PC-3 (cell line): ENCODE measurements around the gene PXDC1. TPM values are rescaled to one million over a fixed set of nuclear protein-coding genes. Genes with fewer than 3 reads are reported as not detected.
"Not testable (repeated sequence)": the region's sequence is repeated elsewhere in the genome, so short reads cannot be mapped to it uniquely, and the experiment has no call there.

Experiments
- ATAC-seq: fragments of 200-7000 bp; cut with Tn5 transposase; 2 replicates; pipeline ENCODE4 v1.9.1; 2020; ENCODE audit warnings: mild to moderate bottlenecking, moderate library complexity
- BruUV-seq: library from RNA; stranded (reverse); fragments of 400-500 nt; replicated peaks from 2 replicates; lab custom pipeline; 2021; lab: Mats Ljungman, UMichigan
- CTCF ChIA-PET: fragments of 300-600 bp; sonication (Branson Sonifier 250); formaldehyde crosslinking; loops from one replicate; lab custom pipeline; 2022; ENCODE audit warnings: antibody characterized with exemption; lab: Charles Lee
- POLR2A ChIA-PET: fragments of 300-600 bp; sonication (Branson Sonifier 250); formaldehyde crosslinking; loops from one replicate; lab custom pipeline; 2022; ENCODE audit warnings: antibody characterized with exemption; ENCODE audit not compliant: unreplicated experiment; lab: Charles Lee
- DNase-seq: peaks from one replicate; pipeline ENCODE4 v3.0.0-alpha.2; 2015
- H2AFZ ChIP-seq: fragments of 300-600 bp; sonication (generic); 2 replicates; pipeline ENCODE4 v1.6.0; 2016; ENCODE audit warnings: antibody characterized with exemption, low read length
- H3F3A ChIP-seq: fragments of 300-600 bp; sonication (generic); one replicate; pipeline ENCODE4 v1.6.0; 2017; ENCODE audit warnings: antibody characterized with exemption, low read length, control low read depth, mild to moderate bottlenecking; ENCODE audit not compliant: unreplicated experiment
- H3K27ac ChIP-seq: fragments of 300-600 bp; sonication (generic); 2 replicates; pipeline ENCODE4 v1.5.1; 2016; ENCODE audit warnings: mild to moderate bottlenecking, low read length
- H3K27me3 ChIP-seq: fragments of 300-600 bp; sonication (generic); 2 replicates; pipeline ENCODE4 v1.6.1; 2016; ENCODE audit warnings: low read length, mixed read lengths
- H3K36me3 ChIP-seq: fragments of 300-600 bp; sonication (generic); 2 replicates; pipeline ENCODE4 v1.6.1; 2016; ENCODE audit warnings: low read depth, mixed run types, low read length, mixed read lengths
- H3K4me1 ChIP-seq: fragments of 300-600 bp; sonication (generic); 2 replicates; pipeline ENCODE4 v1.5.1; 2016; ENCODE audit warnings: low read length; ENCODE audit not compliant: insufficient read depth
- H3K4me2 ChIP-seq: fragments of 300-600 bp; sonication (generic); 2 replicates; pipeline ENCODE4 v1.6.0; 2016; ENCODE audit warnings: low read length
- H3K4me3 ChIP-seq: fragments of 300-600 bp; sonication (generic); 2 replicates; pipeline ENCODE4 v1.5.1; 2016; ENCODE audit warnings: mild to moderate bottlenecking, low read length, mixed read lengths
- H3K79me2 ChIP-seq: fragments of 300-600 bp; sonication (generic); 2 replicates; pipeline ENCODE4 v1.6.1; 2017; ENCODE audit warnings: low read length, mixed read lengths
- H3K9ac ChIP-seq: fragments of 300-600 bp; sonication (generic); 2 replicates; pipeline ENCODE4 v1.6.0; 2016; ENCODE audit warnings: mild to moderate bottlenecking, low read length
- H3K9me2 ChIP-seq: fragments of 300-600 bp; sonication (generic); replicated peaks from 2 replicates; pipeline ENCODE4 v1.6.1; 2016; ENCODE audit warnings: mixed run types, low read length, mixed read lengths
- H3K9me3 ChIP-seq: fragments of 300-600 bp; sonication (generic); 2 replicates; pipeline ENCODE4 v1.6.1; 2016; ENCODE audit warnings: low read length, mixed read lengths
- H4K20me1 ChIP-seq: fragments of 300-600 bp; sonication (generic); 2 replicates; pipeline ENCODE4 v1.6.1; 2016; ENCODE audit warnings: low read length, mixed read lengths
- CTCF ChIP-seq: fragments of 300-600 bp; sonication (generic); conservative IDR thresholded peaks from 2 replicates; pipeline ENCODE4 v1.5.1; 2017; ENCODE audit warnings: antibody characterized with exemption, low read depth, mild to moderate bottlenecking, low read length
- EZH2 ChIP-seq: fragments of 300-600 bp; sonication (generic); IDR thresholded peaks from one replicate; pipeline ENCODE4 v1.6.1; 2017; ENCODE audit warnings: antibody characterized with exemption, mild to moderate bottlenecking, low read length; ENCODE audit not compliant: unreplicated experiment
- EZH2phosphoT487 ChIP-seq: fragments of 300-600 bp; sonication (generic); IDR thresholded peaks from 2 replicates; pipeline ENCODE4 v1.6.1; 2018; ENCODE audit warnings: mild to moderate bottlenecking, antibody characterized with exemption, low read length, borderline replicate concordance
- intact Hi-C: fragments of 100-400 bp; cut with micrococcal nuclease; formaldehyde crosslinking; loops from 2 replicates; pipeline ENCODE4 v1.9.0; 2023
- total RNA-seq: library from RNA; depleted of rRNA; stranded (reverse); fragments of >200 nt; gene quantifications from 2 replicates; pipeline ENCODE4 v1.2.3, GENCODE V29; 2014; rRNA removed

The PXDC1 gene
- total RNA-seq, 1 experiment from 2014 or later, result 46.2 TPM

GRCh38 chr6:3683331-3683730, 68.2 kb downstream of the PXDC1 start:
- no TSS peak for BruUV-seq
- no peak overlapping the region for H3K9ac ChIP-seq
- H3K27ac ChIP-seq, result no peak overlapping the region
- ChIA-PET POLR2A (no interaction called here), CTCF (no interaction called here)
- H3K9me3 ChIP-seq, result no peaks in the 10 kb centered on the region
- H3K9me2 ChIP-seq, result no peaks in the 10 kb centered on the region
- DNase-seq (no peak), ATAC-seq (no peak)
- no peaks in the 10 kb centered on the region for H3K79me2 ChIP-seq
- H4K20me1 ChIP-seq, result no peaks in the 10 kb centered on the region
- H3K4me2 ChIP-seq, result no peak overlapping the region
- no peaks in the 10 kb centered on the region for H3F3A ChIP-seq
- peaks cover 4% of the 10 kb centered on the region; the same call in 1 of the 2 replicates for H3K27me3 ChIP-seq
- no peak for TF ChIP-seq EZH2
- no peak for TF ChIP-seq CTCF
- TF ChIP-seq EZH2phosphoT487, result no peak
- no peak overlapping the region for H2AFZ ChIP-seq
- no peaks in the 10 kb centered on the region for H3K36me3 ChIP-seq
- H3K4me1 ChIP-seq, result no peaks in the 10 kb centered on the region
- H3K4me3 ChIP-seq, result no peak overlapping the region
- intact Hi-C loops, result no loop called here

GRCh38 chr6:3678946-3679345, 72.6 kb downstream of the PXDC1 start:
- no peak overlapping the region for H3K4me3 ChIP-seq
- no peaks in the 10 kb centered on the region for H3K36me3 ChIP-seq
- no peaks in the 10 kb centered on the region for H3K9me3 ChIP-seq
- H3K27ac ChIP-seq, result no peak overlapping the region
- no peaks in the 10 kb centered on the region for H4K20me1 ChIP-seq
- no peak for TF ChIP-seq EZH2phosphoT487
- H3K79me2 ChIP-seq, result no peaks in the 10 kb centered on the region
- no peaks in the 10 kb centered on the region for H3K4me1 ChIP-seq
- H3K9ac ChIP-seq, result no peak overlapping the region
- ATAC-seq, result no peak
- POLR2A ChIA-PET, result no interaction called here
- no peaks in the 10 kb centered on the region for H3K9me2 ChIP-seq
- H3K27me3 ChIP-seq, result peaks cover 4% of the 10 kb centered on the region; the same call in 1 of the 2 replicates
- intact Hi-C loops, result no loop called here
- CTCF ChIA-PET, result no interaction called here
- H3K4me2 ChIP-seq, result no peak overlapping the region
- no peak overlapping the region for H2AFZ ChIP-seq
- no peaks in the 10 kb centered on the region for H3F3A ChIP-seq
- DNase-seq, result no peak
- BruUV-seq, result no TSS peak

GRCh38 chr6:3677751-3678150, 73.8 kb downstream of the PXDC1 start:
- H3K9me2 ChIP-seq, BruUV-seq, H3K27ac ChIP-seq, H3K9ac ChIP-seq, H3K4me2 ChIP-seq, H3K4me3 ChIP-seq, H2AFZ ChIP-seq, DNase-seq, intact Hi-C loops, H3K9me3 ChIP-seq, H3K79me2 ChIP-seq, H3K36me3 ChIP-seq, H4K20me1 ChIP-seq, H3F3A ChIP-seq, ATAC-seq, H3K4me1 ChIP-seq, POLR2A ChIA-PET, CTCF ChIA-PET, H3K27me3 ChIP-seq: not testable (repeated sequence)

GRCh38 chr6:3677351-3677750, 74.2 kb downstream of the PXDC1 start:
- H4K20me1 ChIP-seq, CTCF ChIA-PET, DNase-seq, H3K27me3 ChIP-seq, POLR2A ChIA-PET, H3K9me3 ChIP-seq, H3K4me1 ChIP-seq, intact Hi-C loops, H2AFZ ChIP-seq, H3K9ac ChIP-seq, ATAC-seq, H3K79me2 ChIP-seq, H3K36me3 ChIP-seq, H3K27ac ChIP-seq, H3F3A ChIP-seq, H3K4me3 ChIP-seq, BruUV-seq, H3K4me2 ChIP-seq, H3K9me2 ChIP-seq: not testable (repeated sequence)

Other genes starting within 250 kb of the PXDC1 start
- gene FAM50B, start 97.7 kb upstream of the PXDC1 start, total RNA-seq, result 8.3 and 10.2 TPM in 2 replicates